ENCODE results near the gene RAB34. TPM values are rescaled to one million over a fixed set of nuclear protein-coding genes. Genes with fewer than 3 reads are reported as not detected.

RAB34 gene
- total and polyA plus RNA-seq, 11 donors: 11.5 to 31.7 (median 17.7) TPM

- H3K9me3 ChIP-seq: no peaks in the 10 kb centered on the region
- ATAC-seq (no peak), DNase-seq (no peak)
- intact Hi-C loops (cut with DNase I): loop anchor here in 3 of 10 donors (2.0 kb wide), 2 partner anchors 23 to 25 kb away; partner anchors contain the start of genes TLCD1 (in 2 of the 3) and NEK8 (in 1 of the 3)
- no peak overlapping the region for H3K27ac ChIP-seq
- H3K4me1 ChIP-seq: peaks cover 0 to 19% (median 7%) of the 10 kb centered on the region in 12 donors
- H3K27me3 ChIP-seq: no peaks in the 10 kb centered on the region
- TF ChIP-seq CTCF (IDR thresholded peaks at IDR 0.05): no peak
- TF ChIP-seq POLR2A (IDR thresholded peaks at IDR 0.05): no peak
- H3K4me3 ChIP-seq: no peak overlapping the region
- WGBS, 4 donors: 91 to 95% (median 94%) methylated on average over 10 of the region's 10 CpGs
- peaks cover 0 to 20% (median 7%) of the 10 kb centered on the region in 9 donors for H3K36me3 ChIP-seq
Measured at GRCh38 chr17:28751600-28752366, 34.1 kb upstream of the RAB34 start.

- WGBS, 4 donors: 40 to 43% (median 40%) methylated on average over 20 of the region's 20 CpGs
- TF ChIP-seq CTCF (IDR thresholded peaks at IDR 0.05): peak; percentile 97 to 100 (median 100)
- TF ChIP-seq POLR2A (IDR thresholded peaks at IDR 0.05): no peak
- Histone ChIP-seq H3K36me3 (peaks cover 0 to 20% (median 4%) of the 10 kb centered on the region in 9 donors), H3K4me3 (no peak overlapping the region), H3K27ac (no peak overlapping the region), H3K9me3 (no peaks in the 10 kb centered on the region), H3K4me1 (peaks cover 0 to 32% (median 20%) of the 10 kb centered on the region in 12 donors), H3K27me3 (no peaks in the 10 kb centered on the region)
- DNase-seq (peak; percentile 88 to 94 (median 91)), ATAC-seq (peak; percentile 77 to 87 (median 81))
- intact Hi-C loops (cut with DNase I): loop anchor here in 7 of 10 donors (1.0 to 2.0 kb wide), 4 partner anchors 22 to 24 kb away; partner anchors contain the start of genes TLCD1 (in 5 of the 7) and NEK8 (in 1 of the 7)
Measured at GRCh38 chr17:28750178-28751047, 32.7 kb upstream of the RAB34 start.

GRCh38 chr17:28749516-28750177, 32.0 kb upstream of the RAB34 start:
- no peak for DNase-seq
- peaks cover 0 to 40% (median 25%) of the 10 kb centered on the region in 12 donors for H3K4me1 ChIP-seq
- no peak for ATAC-seq
- no peak overlapping the region for H3K4me3 ChIP-seq
- H3K9me3 ChIP-seq: no peaks in the 10 kb centered on the region
- H3K27ac ChIP-seq: peak overlapping the region in 1 of 12 donors; percentile 4
- peaks cover 0 to 20% (median 4%) of the 10 kb centered on the region in 9 donors for H3K36me3 ChIP-seq
- no peaks in the 10 kb centered on the region for H3K27me3 ChIP-seq
- WGBS, 4 donors: 43 to 65% (median 59%) methylated on average over 9 to 11 of the region's 11 CpGs
- intact Hi-C loops (cut with DNase I): loop anchor here in 8 of 10 donors (1.0 to 2.0 kb wide), 4 partner anchors 21 to 23 kb away; partner anchors contain the start of genes TLCD1 (in 5 of the 8) and NEK8 (in 2 of the 8)
- no peak for TF ChIP-seq POLR2A (IDR thresholded peaks at IDR 0.05)
- no peak for TF ChIP-seq CTCF (IDR thresholded peaks at IDR 0.05)

All from heart left ventricle (tissue), 16 donors.